Stimulated activated CD4-positive, alpha-beta T cell treated with anti-CD3 and anti-CD28 coated beads, TNF-alpha, amount 100 ng/mL, for 48 hours (primary cell): ENCODE data around the gene LRP1B.

Experiments used
- DNase-seq, 3 donors: peaks; one replicate each; pipeline ENCODE4 v3.0.0-alpha.2; 2020; ENCODE audit warnings: low read depth in 3 of 3

Gene LRP1B

GRCh38 chr2:140895378-140895777 is 1235.4 kb downstream of the LRP1B start:
- DNase-seq: no peak

DNA sequence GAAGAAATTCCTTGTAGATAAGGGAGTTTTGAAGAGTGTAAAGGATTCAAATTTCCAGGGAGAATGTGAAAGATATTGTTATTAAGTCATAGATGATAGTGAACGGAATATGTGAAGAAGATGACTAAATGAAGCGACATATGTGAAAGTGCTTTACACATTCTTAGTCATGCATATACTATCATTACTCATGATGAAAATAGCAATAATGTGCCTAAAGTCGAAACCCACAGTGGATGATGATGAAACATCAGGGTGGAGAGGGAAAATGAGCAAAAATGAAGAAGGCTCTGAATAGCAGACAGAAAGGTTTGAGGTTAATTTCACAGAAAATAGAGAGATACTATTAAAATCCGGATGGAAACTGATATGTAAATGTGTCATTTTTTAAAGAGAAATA is 1237.1 kb downstream of the LRP1B start:
- DNase-seq: no peak

DNA sequence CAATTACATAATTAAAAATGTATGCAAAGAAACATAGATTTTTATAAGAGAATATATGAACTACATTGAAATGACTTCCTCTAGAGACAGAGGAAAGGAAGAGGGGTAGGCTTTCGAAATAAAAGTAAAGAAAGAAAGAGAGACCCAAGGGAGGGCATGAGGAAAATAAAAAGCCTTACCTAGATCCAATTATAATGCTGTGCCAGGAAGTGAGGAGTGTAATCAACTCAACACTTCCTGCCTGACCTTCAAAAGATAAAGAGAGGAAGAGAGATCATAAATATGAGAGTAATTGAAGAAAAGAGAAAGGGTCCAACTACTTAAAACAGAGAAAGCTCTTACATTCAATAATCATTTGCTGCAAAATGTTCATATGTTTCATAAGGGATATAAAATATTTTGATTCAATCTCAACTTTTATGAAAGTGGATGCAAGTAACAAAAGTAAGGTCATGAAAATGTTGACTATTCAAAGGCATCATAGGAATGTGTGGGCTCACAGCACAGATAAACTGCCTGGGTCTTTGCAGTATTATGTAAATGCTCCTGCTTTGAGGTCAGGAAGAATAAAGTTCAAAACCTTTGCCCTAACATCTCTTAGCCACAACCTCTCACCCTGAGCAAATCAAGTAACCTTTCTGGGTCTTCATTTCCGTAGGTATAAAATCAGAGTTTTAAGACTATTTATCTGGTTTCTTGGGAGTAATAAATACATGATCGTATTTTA is 1237.7 kb downstream of the LRP1B start:
- no peak for DNase-seq

- DNase-seq: no peak
These were observed 1238.4 kb downstream of the LRP1B start for GRCh38 chr2:140892436-140892835.

GRCh38 chr2:140891614-140892212 is 1239.1 kb downstream of the LRP1B start:
- no peak for DNase-seq

GRCh38 chr2:140882671-140883620 is 1247.9 kb downstream of the LRP1B start:
- DNase-seq: no peak

DNA sequence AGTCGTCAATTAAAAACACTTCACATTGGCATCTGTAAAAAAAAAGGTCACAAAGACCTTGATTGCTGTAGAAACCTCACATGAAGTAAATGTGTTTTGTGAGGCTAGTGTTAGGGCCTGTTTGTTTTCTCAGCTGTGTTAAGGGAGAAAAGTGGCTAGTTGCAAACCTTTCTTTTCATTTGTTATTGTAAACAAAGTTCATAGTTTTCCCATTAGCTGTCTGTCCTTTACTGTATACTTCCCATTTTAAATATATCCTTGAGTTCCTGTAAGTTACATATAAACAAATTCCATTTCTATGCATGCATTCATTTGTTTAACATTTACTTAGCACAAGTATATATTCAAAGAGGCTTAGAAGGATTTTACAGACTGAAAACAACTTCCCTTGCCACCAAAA is 1250.2 kb downstream of the LRP1B start:
- DNase-seq: no peak

DNA sequence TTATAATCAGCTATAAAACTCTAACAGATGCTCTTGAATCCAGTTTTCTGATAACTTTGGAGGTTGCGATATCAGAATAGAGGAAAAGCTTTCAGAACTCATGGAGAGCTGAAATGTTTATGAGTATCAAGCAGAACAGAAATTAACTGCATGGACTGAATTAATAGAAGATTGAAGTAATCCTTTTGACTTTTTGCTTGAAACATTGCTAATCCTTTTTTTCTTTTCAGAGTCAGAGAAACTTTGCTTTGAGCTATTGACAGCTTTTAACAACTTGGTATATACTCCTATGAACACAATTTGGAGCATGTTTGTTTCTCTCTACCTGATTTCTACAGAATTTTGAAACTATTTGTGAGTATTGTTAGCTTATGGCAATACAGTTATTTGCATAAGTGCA is 1254.8 kb downstream of the LRP1B start:
- no peak for DNase-seq

DNA sequence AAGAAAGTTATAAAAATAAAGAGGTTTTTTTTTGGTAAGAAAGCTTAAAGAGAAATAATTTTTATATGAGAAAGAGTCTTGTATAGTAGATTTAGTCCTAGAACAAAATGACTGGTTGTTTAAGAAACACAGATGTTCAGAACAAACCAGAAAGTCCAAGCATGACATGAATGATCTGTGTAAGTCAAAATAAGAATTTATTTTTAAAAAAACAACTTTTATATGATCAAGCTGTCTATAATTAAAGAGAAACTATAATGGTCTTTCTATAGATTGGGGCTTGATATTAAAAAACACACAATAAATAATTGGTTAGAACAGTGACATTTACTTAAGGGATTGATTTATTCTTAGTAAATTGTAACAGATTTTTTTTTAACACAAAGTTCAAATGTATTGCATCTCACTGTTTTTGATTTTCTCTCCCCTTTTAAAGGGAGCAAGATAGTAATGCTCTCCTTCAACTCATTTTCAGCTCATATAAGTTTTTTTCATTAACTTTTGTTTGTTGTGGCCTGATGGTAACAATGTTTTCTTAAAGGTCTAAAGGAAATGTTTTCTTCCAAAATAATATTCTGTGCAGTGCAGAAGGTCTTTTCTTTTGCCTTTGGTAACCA is 1256.8 kb downstream of the LRP1B start:
- no peak for DNase-seq

DNA sequence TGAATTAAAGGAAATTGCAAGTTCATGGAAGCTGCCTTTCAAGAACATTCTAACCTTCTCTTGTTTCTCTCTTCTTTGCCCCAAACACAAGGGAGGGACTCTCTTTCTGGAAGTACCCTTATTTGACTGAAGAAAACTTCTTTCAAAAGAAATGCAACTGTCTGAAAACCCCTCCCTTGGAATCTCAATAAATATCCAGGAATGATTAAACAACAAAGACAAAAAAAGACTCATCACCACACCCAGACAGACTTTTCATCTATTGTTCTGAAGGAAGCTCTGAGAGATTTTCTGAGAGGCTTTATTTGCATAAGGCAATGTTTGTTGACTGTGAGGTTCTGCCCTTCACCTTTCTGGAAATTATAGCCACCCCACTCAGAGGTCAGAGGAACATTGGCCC is 1260.9 kb downstream of the LRP1B start:
- DNase-seq: no peak

- no peak for DNase-seq
These were observed 1261.7 kb downstream of the LRP1B start for GRCh38 chr2:140869107-140869506.

GRCh38 chr2:140865837-140866236 is 1265.0 kb downstream of the LRP1B start:
- DNase-seq: no peak

- no peak for DNase-seq
These were observed 1267.1 kb downstream of the LRP1B start for GRCh38 chr2:140863713-140864112.

DNA sequence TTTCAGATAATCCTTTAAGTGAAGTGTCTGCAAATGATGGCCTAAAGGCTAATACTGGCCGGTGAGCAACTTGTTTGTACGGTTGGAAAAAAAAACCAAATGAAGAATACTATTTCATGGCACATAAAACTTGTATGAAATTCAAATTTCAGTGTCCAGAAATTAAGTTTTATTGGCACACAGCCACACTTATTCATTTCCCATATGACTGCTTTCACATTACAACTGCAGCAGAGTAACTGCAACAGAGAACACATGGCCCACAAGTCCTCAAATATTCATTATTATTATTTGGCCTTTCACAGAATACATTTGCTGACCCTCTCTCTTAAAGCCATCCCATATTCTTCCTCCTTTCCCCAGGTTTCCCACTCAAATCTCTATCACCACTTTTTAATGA is 1268.6 kb downstream of the LRP1B start:
- DNase-seq: no peak

DNA sequence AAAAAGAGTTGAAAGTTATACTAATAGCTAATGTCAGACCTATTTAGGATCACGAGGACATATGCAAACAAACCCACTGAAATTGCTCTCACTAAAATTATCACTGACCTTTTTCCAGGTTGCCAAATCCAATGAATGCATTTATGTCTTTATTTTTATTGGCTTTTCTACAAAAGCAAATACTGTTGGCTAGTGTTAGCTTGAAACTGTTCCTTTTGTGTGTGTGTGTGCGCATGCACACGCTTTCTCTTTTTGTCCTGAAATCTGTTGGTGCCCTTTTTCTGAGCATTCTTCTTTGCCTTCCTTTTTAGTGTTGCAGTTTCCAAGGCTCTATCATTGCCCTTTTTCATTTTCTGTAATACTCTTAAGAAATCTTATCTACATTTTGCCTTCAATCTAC is 1269.2 kb downstream of the LRP1B start:
- no peak for DNase-seq

DNA sequence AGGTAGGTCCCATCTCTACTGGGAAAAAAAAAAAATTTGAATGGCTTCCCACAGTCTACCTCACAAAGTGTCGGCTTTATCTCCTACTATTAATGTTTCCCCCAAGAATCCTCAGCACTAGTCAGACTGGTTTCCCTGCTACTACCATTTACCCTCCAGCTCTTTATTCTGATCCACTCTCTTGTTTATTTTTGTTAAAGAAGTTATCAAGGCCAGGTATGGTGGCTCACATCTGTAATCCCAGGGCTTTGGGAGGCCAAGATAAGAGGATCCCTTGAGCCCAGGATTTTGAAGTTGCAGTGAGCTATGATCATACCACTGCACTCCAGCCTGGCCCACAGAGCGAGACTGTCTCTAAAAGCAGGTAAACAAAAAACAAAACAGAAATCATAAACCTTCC is 1275.3 kb downstream of the LRP1B start:
- DNase-seq: no peak

GRCh38 chr2:140851258-140851981 is 1279.4 kb downstream of the LRP1B start:
- DNase-seq: no peak

DNA sequence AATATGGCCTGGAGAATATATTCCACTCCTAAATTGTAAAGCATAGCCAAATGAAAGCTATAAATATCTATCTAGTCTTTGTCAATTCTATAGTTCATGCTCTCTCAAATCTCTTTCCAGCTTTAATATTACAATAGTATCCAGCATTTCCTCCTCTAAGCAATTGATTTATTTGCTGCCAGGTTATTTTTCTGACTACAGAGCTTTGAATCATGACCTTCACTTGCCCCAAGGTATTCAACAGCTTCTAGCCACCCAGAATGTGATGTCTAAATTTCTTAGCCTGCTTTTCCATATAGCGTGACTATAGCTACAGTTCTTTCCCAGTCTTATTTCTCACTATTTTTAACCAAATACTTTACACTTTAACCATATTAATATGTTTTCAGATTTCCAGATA is 1287.6 kb downstream of the LRP1B start:
- DNase-seq: no peak

DNA sequence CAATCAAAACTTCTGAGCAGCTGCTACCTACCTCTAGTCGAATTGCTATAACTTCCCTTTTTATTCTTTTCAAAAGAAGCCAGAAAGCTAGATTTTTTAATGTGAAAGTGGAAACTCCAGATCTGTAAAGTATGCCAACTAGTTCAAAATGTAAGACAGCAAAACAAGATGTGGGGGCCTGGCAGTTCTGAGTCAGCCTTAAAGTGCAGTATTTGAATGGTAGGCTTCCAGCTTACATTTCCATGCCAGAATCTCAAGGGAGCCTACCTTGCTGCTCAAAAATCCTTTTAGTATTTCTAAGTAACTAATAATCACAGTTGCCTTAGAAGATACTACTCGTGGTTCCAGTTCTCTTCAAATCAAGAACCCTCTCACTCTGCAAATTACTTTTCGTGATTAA is 1288.7 kb downstream of the LRP1B start:
- no peak for DNase-seq

DNA sequence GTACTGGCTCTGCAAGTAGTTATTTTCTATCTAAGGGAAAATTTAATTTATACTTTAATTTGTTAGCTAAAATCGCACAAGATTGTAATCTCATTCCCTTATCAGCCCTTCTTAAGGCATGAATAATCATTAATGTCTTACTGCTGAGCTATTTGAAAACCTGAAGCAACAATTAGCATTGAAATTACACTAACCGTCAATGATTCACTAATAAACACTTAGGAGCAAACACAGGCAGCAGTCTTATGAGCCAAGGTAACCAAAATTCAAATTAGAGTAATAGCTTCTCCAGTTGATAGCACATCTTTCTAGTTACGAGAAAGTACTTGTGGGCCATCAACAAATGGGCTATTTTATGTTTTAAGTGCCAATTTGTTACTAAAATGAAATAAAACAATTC is 1289.7 kb downstream of the LRP1B start:
- DNase-seq: no peak

GRCh38 chr2:140836826-140837225 is 1294.0 kb downstream of the LRP1B start:
- DNase-seq: no peak

GRCh38 chr2:140835079-140835478 is 1295.7 kb downstream of the LRP1B start:
- DNase-seq: no peak
